Progenitor cell of endocrine pancreas (in vitro differentiated cells): ENCODE results near the gene GEMIN4. TPM values are rescaled to one million over a fixed set of nuclear protein-coding genes. Genes with fewer than 3 reads are reported as not detected.
"Not testable (repeated sequence)": the region's sequence is repeated elsewhere in the genome, so short reads cannot be mapped to it uniquely, and the experiment has no call there.

Source experiments
- DNase-seq: peaks from one replicate; pipeline ENCODE4 v3.0.0; 2021; ENCODE audit warnings: low spot score; ENCODE audit not compliant: unreplicated experiment
- H3K27ac Mint-ChIP-seq: 2 replicates; pipeline ENCODE4 v1.8.0; 2021; ENCODE audit warnings: mild to moderate bottlenecking, moderate library complexity, mixed read lengths
- H3K27me3 Mint-ChIP-seq: 2 replicates; pipeline ENCODE4 v1.8.0; 2021; ENCODE audit warnings: mixed read lengths
- H3K36me3 Mint-ChIP-seq: 2 replicates; pipeline ENCODE4 v1.8.0; 2022; ENCODE audit warnings: mixed read lengths; ENCODE audit not compliant: insufficient read depth
- H3K4me1 Mint-ChIP-seq: 2 replicates; pipeline ENCODE4 v1.8.0; 2021; ENCODE audit warnings: low read depth, mixed read lengths
- H3K4me3 Mint-ChIP-seq: 2 replicates; pipeline ENCODE4 v1.8.0; 2021; ENCODE audit warnings: low read depth, mild to moderate bottlenecking, moderate library complexity, mixed read lengths
- H3K9me3 Mint-ChIP-seq: 2 replicates; pipeline ENCODE4 v1.8.0; 2021; ENCODE audit warnings: low read depth, mixed read lengths
- total RNA-seq: library from RNA; stranded (reverse); gene quantifications from 2 replicates; pipeline ENCODE4 v1.2.1, GENCODE V29; 2021
- TF ChIP-seq, protein P1 (sequence below): fragments of 200-600 bp; sonication (generic); IDR thresholded peaks from one replicate; pipeline ENCODE4 v1.5.0; 2021; ENCODE audit warnings: antibody characterized with exemption, mild to moderate bottlenecking; ENCODE audit not compliant: unreplicated experiment

The GEMIN4 gene
- total RNA-seq, 1 donor from 2014 or later, result 39.8 TPM

DNA sequence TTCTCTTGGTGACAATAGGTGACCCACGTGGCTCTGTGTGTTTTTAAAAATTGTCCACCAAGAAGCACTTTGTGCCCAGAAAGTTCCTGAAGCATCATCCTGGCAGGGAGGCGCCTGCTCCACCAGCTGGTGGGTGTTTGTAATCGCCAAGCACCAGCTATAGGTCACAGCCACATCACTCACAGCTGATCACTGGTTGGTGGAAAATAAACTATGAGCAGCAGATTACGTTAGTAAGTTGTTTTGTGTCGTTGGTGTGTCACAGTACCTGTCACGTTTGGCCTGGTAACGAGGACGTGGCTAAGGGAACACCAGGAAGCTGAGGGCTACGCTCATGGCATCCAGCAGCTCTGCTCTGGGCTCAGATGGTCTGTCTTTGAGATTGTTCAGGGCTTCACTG is 40.2 kb upstream of the GEMIN4 start:
- Mint-ChIP-seq H3K4me3 (no peak overlapping the region), H3K27me3 (no peaks in the 10 kb centered on the region), H3K36me3 (peaks cover 14% of the 10 kb centered on the region), H3K27ac (no peak overlapping the region), H3K9me3 (no peaks in the 10 kb centered on the region), H3K4me1 (peaks cover 2% of the 10 kb centered on the region)
- no peak for DNase-seq
- TF ChIP-seq, protein P1, sequence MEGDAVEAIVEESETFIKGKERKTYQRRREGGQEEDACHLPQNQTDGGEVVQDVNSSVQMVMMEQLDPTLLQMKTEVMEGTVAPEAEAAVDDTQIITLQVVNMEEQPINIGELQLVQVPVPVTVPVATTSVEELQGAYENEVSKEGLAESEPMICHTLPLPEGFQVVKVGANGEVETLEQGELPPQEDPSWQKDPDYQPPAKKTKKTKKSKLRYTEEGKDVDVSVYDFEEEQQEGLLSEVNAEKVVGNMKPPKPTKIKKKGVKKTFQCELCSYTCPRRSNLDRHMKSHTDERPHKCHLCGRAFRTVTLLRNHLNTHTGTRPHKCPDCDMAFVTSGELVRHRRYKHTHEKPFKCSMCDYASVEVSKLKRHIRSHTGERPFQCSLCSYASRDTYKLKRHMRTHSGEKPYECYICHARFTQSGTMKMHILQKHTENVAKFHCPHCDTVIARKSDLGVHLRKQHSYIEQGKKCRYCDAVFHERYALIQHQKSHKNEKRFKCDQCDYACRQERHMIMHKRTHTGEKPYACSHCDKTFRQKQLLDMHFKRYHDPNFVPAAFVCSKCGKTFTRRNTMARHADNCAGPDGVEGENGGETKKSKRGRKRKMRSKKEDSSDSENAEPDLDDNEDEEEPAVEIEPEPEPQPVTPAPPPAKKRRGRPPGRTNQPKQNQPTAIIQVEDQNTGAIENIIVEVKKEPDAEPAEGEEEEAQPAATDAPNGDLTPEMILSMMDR, result no peak

DNA sequence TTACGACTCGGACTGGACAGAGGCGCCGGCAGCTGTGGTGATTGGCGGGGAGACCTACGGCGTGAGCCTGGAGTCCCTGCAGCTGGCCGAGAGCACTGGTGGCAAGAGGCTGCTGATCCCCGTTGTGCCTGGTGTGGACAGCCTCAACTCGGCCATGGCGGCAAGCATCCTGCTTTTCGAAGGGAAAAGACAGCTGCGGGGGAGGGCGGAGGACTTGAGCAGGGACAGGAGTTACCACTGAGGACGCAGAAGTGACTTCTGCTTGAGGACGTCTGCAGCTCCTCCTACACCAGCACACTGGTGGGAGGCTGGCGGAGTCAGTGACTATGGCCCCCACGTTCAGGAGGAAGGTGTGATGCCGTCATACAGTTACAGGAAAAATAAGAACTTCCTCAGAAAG is 39.8 kb upstream of the GEMIN4 start:
- DNase-seq, result no peak
- no peak overlapping the region for H3K27ac Mint-ChIP-seq

DNA sequence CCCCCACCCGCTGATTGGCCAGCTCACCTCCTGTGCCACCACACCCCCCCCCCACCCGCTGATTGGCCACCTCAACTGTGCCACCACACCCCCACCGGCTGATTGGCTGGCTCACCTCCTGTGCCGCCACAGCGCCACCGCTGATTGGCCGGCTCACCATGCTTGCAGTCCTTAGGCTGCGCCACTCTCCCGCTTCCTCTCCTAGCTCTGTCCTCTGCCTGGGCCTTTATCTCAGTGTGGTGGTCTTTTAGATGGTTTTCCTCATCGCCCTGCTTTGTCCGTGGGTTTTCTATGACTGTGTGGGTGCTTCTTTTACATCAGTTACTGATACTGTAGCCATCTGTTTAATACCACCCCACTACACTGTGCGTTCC is 38.8 kb upstream of the GEMIN4 start:
- not testable (repeated sequence) for DNase-seq, H3K4me1 Mint-ChIP-seq, H3K27me3 Mint-ChIP-seq, H3K27ac Mint-ChIP-seq, H3K9me3 Mint-ChIP-seq, H3K4me3 Mint-ChIP-seq
- peaks cover 14% of the 10 kb centered on the region for H3K36me3 Mint-ChIP-seq

More for the DNA sequence above, 39.8 kb upstream of the GEMIN4 start:
- H3K4me1 Mint-ChIP-seq, result peaks cover 2% of the 10 kb centered on the region
- TF ChIP-seq, protein P1, result no peak
- H3K9me3 Mint-ChIP-seq, result no peaks in the 10 kb centered on the region
- peaks cover 14% of the 10 kb centered on the region for H3K36me3 Mint-ChIP-seq
- no peaks in the 10 kb centered on the region for H3K27me3 Mint-ChIP-seq
- H3K4me3 Mint-ChIP-seq, result no peak overlapping the region

DNA sequence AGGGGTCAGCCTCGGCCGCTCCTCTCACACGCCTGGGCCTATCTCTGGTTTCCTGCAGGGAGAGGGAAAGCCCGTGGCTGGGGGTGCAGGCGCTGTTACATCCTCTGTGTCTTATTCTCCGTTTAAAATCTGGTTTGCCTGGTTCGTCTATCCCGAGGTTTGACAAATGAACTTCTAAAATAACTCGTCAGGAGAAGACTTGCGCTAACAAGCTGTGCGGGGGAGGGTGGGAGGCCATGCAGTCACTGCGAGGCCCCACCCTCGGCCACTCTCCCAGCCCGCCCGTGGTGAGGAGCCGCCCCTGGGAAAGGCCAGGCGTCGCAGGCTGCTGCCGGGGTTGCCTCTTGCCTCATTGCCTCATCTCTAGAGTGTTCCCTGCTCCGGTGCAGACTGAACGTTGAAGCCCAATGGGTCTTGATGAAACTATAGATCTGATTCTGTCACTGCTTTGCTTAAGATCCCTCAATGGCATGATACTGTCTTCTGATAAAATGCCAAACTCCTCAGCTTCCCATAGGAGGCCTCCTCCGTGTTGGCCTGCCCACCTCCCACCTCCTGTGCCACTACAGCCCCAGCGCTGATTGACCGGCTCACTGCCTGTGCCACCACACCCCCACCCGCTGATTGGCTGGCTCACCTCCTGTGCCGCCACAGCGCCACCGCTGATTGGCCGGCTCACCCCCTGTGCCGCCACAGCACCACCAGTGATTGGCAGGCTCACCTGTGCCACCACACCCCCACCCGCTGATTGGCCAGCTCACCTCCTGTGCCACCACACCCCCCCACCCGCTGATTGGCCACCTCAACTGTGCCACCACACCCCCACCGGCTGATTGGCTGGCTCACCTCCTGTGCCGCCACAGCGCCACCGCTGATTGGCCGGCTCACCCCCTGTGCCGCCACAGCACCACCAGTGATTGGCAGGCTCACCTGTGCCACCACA is 38.1 kb upstream of the GEMIN4 start:
- H3K27ac Mint-ChIP-seq, H3K27me3 Mint-ChIP-seq, H3K9me3 Mint-ChIP-seq, H3K4me1 Mint-ChIP-seq, DNase-seq, H3K4me3 Mint-ChIP-seq: not testable (repeated sequence)
- H3K36me3 Mint-ChIP-seq, result peaks cover 14% of the 10 kb centered on the region

DNA sequence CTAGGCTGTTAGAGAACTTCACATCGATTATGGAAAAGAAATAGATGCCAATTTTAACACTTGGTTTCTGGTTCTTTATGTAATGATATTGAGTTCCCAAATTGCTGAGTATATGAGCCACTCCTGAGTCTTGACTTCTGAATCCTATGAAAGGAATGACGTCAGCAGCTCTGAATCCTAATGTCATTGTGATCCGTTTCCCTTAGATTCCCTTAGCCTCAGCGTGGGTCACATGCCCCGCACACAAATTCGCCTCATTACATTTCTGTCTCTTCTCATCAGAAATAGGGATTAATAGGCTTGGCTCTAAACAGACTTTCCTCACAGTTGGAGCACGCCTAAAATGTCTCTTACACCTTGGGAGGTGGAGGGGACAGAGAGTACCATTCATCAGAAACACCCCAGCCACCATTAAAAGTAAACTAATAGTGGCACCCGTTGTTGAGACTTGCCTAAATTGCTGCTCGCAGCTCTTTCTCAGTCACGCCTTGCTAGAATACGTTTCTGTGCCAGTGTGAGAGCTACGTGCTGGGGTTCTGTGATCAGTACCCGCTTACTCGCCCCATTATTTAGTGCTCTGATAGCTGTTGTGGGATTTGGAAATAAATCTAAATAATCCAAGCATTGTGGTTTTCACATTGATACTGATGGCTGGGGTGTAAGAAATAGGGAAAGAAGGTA is 37.2 kb upstream of the GEMIN4 start:
- Mint-ChIP-seq H3K4me1 (no peaks in the 10 kb centered on the region), H3K9me3 (no peaks in the 10 kb centered on the region), H3K4me3 (no peak overlapping the region), H3K27me3 (no peaks in the 10 kb centered on the region), H3K36me3 (peaks cover 11% of the 10 kb centered on the region), H3K27ac (no peak overlapping the region)
- no peak for DNase-seq
- TF ChIP-seq, protein P1, result no peak

DNA sequence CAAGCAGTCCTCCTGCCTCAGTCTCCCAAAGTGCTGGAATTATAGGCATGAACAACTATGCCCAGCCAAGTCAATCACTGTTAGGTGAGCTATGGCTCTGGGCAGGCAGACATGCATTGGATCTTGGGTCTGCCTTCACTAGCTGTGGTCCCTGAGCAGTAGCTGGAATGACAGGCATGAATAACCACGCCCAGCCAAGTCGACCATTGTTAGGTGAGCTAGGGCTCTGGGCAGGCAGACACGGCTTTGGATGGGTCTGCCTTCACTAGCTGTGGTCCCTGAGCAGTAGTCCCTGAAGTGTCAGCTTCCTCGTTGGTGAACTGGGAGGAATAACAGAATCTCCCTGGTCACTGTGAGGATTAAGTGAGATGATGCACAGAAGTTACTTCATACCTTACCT is 36.5 kb upstream of the GEMIN4 start:
- TF ChIP-seq, protein P1, result no peak
- H3K27me3 Mint-ChIP-seq, result no peaks in the 10 kb centered on the region
- DNase-seq, result no peak
- H3K36me3 Mint-ChIP-seq, result peaks cover 11% of the 10 kb centered on the region
- H3K4me1 Mint-ChIP-seq, result peaks cover 4% of the 10 kb centered on the region
- H3K4me3 Mint-ChIP-seq, result no peak overlapping the region
- no peaks in the 10 kb centered on the region for H3K9me3 Mint-ChIP-seq
- no peak overlapping the region for H3K27ac Mint-ChIP-seq
